CD14-positive monocyte (primary cell): ENCODE results near the gene ZFPM1. TPM values are rescaled to one million over a fixed set of nuclear protein-coding genes. Genes with fewer than 3 reads are reported as not detected.
A peak's percentile ranks its signal among the peaks of the same experiment; 100 is the strongest.

ENCODE experiments used
- DNase-seq, 3 donors: peaks; one replicate each; pipeline ENCODE4 v3.0.0-alpha.2; 2011 to 2022
- H2AFZ ChIP-seq: 2 replicates; pipeline ENCODE4 v1.6.0; 2012; ENCODE audit warnings: mild to moderate bottlenecking, low read depth, low read length, inconsistent platforms; ENCODE audit not compliant: insufficient read depth, poor library complexity, severe bottlenecking
- H3K27ac ChIP-seq, 2 donors: 1 replicate in 1 of 2; 2 replicates in 1 of 2; pipeline ENCODE4 v1.5.1; 2012 to 2013; ENCODE audit warnings: low read length in 2 of 2, control low read depth in 1 of 2, inconsistent platforms in 1 of 2, low read depth in 1 of 2, mild to moderate bottlenecking in 1 of 2
- H3K27me3 ChIP-seq, 2 donors: one replicate each; pipeline versions ENCODE4 v1.6.0 to v1.6.1; 2011 to 2013; ENCODE audit warnings: low read length in 2 of 2; ENCODE audit not compliant: control insufficient read depth in 2 of 2, insufficient read depth in 2 of 2
- H3K36me3 ChIP-seq, 2 donors: replicated peaks in 1 of 2; 1 replicate in 1 of 2; 2 replicates in 1 of 2; pipeline versions ENCODE4 v1.5.1 to v1.6.1; 2012 to 2013; ENCODE audit warnings: low read length in 2 of 2, control low read depth in 1 of 2, inconsistent platforms in 1 of 2, mild to moderate bottlenecking in 1 of 2; ENCODE audit not compliant: insufficient read depth in 2 of 2, control insufficient read depth in 1 of 2
- H3K4me1 ChIP-seq, 2 donors: 1 replicate in 1 of 2; 2 replicates in 1 of 2; pipeline versions ENCODE4 v1.5.1 to v1.6.1; 2012 to 2013; ENCODE audit warnings: low read length in 2 of 2, control low read depth in 1 of 2, inconsistent platforms in 1 of 2, mild to moderate bottlenecking in 1 of 2, moderate library complexity in 1 of 2; ENCODE audit not compliant: insufficient read depth in 2 of 2, control insufficient read depth in 1 of 2
- H3K4me2 ChIP-seq: replicated peaks from 2 replicates; pipeline ENCODE3; 2012; ENCODE audit warnings: low read length, moderate library complexity, mild to moderate bottlenecking; ENCODE audit not compliant: poor library complexity, severe bottlenecking; ENCODE audit errors: extremely low read depth
- H3K4me3 ChIP-seq, 3 experiments: fragments of 200-600 bp in 1 of 3; sonication (generic) in 1 of 3; replicated peaks in 1 of 3; 1 replicate in 2 of 3; 2 replicates in 1 of 3; pipeline ENCODE4 v1.5.1; 2011 to 2013; ENCODE audit warnings: low read length in 3 of 3, mild to moderate bottlenecking in 3 of 3, control low read depth in 2 of 3, low read depth in 2 of 3, inconsistent platforms in 1 of 3, moderate library complexity in 1 of 3
- H3K79me2 ChIP-seq: 2 replicates; pipeline ENCODE4 v1.6.0; 2012; ENCODE audit warnings: mild to moderate bottlenecking, control low read depth, inconsistent platforms, low read length, moderate library complexity; ENCODE audit not compliant: insufficient read depth
- H3K9ac ChIP-seq: 2 replicates; pipeline ENCODE4 v1.6.0; 2017; ENCODE audit warnings: low read length, mild to moderate bottlenecking; ENCODE audit not compliant: insufficient read depth, poor library complexity, severe bottlenecking
- H3K9me3 ChIP-seq, 2 donors: replicated peaks in 1 of 2; 1 replicate in 1 of 2; 2 replicates in 1 of 2; pipeline versions ENCODE4 v1.5.1 to v1.6.1; 2012 to 2013; ENCODE audit warnings: low read length in 2 of 2, control low read depth in 1 of 2; ENCODE audit not compliant: control insufficient read depth in 1 of 2, insufficient read depth in 1 of 2
- H4K20me1 ChIP-seq: 2 replicates; pipeline ENCODE4 v1.6.0; 2012; ENCODE audit warnings: mild to moderate bottlenecking, low read length, control low read depth, moderate library complexity; ENCODE audit not compliant: insufficient read depth
- H3K27ac Mint-ChIP-seq, 7 donors: one replicate each; pipeline ENCODE4 v1.8.0; 2020; ENCODE audit warnings: mild to moderate bottlenecking in 7 of 7, mixed read lengths in 7 of 7, moderate library complexity in 6 of 7, inconsistent platforms in 2 of 7
- H3K27me3 Mint-ChIP-seq, 3 donors: one replicate each; pipeline ENCODE4 v1.8.0; 2021 to 2022; ENCODE audit warnings: low read depth in 3 of 3, mild to moderate bottlenecking in 3 of 3, mixed read lengths in 3 of 3, moderate library complexity in 3 of 3, inconsistent platforms in 1 of 3
- H3K36me3 Mint-ChIP-seq, 2 donors: one replicate each; pipeline ENCODE4 v1.8.0; 2020; ENCODE audit warnings: mixed read lengths in 2 of 2, inconsistent platforms in 1 of 2, mild to moderate bottlenecking in 1 of 2
- H3K4me1 Mint-ChIP-seq: one replicate; pipeline ENCODE4 v1.8.0; 2020; ENCODE audit warnings: mild to moderate bottlenecking, mixed read lengths
- H3K4me3 Mint-ChIP-seq, 2 donors: one replicate each; pipeline ENCODE4 v1.8.0; 2020; ENCODE audit warnings: mild to moderate bottlenecking in 2 of 2, mixed read lengths in 2 of 2, moderate library complexity in 1 of 2
- H3K9me3 Mint-ChIP-seq, 7 donors: one replicate each; pipeline ENCODE4 v1.8.0; 2020 to 2022; ENCODE audit warnings: mixed read lengths in 7 of 7, mild to moderate bottlenecking in 6 of 7, moderate library complexity in 6 of 7, inconsistent platforms in 2 of 7
- CTCF ChIP-seq: fragments of 200-600 bp; IDR thresholded peaks from one replicate; pipeline ENCODE4 v1.8.0; 2022; ENCODE audit warnings: antibody characterized with exemption, mild to moderate bottlenecking
- WGBS: methylation state at CpG from one replicate; pipeline ENCODE4 v1.1.5; 2013; ENCODE audit warnings: missing lambda C conversion rate; ENCODE audit not compliant: insufficient coverage; 5-methylcytosine and 5-hydroxymethylcytosine counted together
- intact Hi-C, 2 donors: fragments of 100-400 bp; cut with micrococcal nuclease; formaldehyde crosslinking; loops; one replicate each; pipeline versions ENCODE4 v1.15.0 to v1.15.1; 2023
- polyA plus RNA-seq, 3 donors: library from polyadenylated mRNA; depleted of rRNA in 1 of 3; unstranded in 2 of 3; stranded (reverse) in 1 of 3; fragments of 300-500 nt in 2 of 3; fragments of >200 nt in 1 of 3; fragmentation: Illumina TruSeq in 2 of 3; gene quantifications; 1 replicate in 2 of 3; 2 replicates in 1 of 3; pipeline ENCODE4 v1.2.3, GENCODE V29; 2012 to 2021

The ZFPM1 gene
- polyA plus RNA-seq, 3 donors, result 0.04 to 0.19 (median 0.12) TPM

- H4K20me1 ChIP-seq, result peaks cover 5% of the 10 kb centered on the region
- peaks cover 27 to 43% of the 10 kb centered on the region in 2 donors for H3K27me3 ChIP-seq
- H2AFZ ChIP-seq, result no peak overlapping the region
- WGBS, result 94% methylated on average over 14 of the region's 20 CpGs
- H3K79me2 ChIP-seq, result no peaks in the 10 kb centered on the region
- H3K4me2 ChIP-seq, result no peak overlapping the region
- intact Hi-C loops, result no loop called here
- Mint-ChIP-seq H3K4me1 (peaks cover 19% of the 10 kb centered on the region), H3K27me3 (peaks cover 40 to 61% (median 46%) of the 10 kb centered on the region in 3 donors), H3K9me3 (peaks cover 0 to 18% (median 5%) of the 10 kb centered on the region in 7 donors), H3K27ac (no peak overlapping the region), H3K36me3 (no peaks in the 10 kb centered on the region), H3K4me3 (no peak overlapping the region)
- H3K9me3 ChIP-seq, result peaks cover 0 to 15% of the 10 kb centered on the region in 2 donors
- H3K4me3 ChIP-seq, result no peak overlapping the region
- H3K4me1 ChIP-seq, result peaks cover 24 to 30% of the 10 kb centered on the region in 2 donors
- TF ChIP-seq CTCF, result no peak
- DNase-seq, result no peak
- no peaks in the 10 kb centered on the region for H3K36me3 ChIP-seq
- no peak overlapping the region for H3K27ac ChIP-seq
- no peak overlapping the region for H3K9ac ChIP-seq
These were observed 5.1 kb downstream of the ZFPM1 start for GRCh38 chr16:88458039-88458772.

DNA sequence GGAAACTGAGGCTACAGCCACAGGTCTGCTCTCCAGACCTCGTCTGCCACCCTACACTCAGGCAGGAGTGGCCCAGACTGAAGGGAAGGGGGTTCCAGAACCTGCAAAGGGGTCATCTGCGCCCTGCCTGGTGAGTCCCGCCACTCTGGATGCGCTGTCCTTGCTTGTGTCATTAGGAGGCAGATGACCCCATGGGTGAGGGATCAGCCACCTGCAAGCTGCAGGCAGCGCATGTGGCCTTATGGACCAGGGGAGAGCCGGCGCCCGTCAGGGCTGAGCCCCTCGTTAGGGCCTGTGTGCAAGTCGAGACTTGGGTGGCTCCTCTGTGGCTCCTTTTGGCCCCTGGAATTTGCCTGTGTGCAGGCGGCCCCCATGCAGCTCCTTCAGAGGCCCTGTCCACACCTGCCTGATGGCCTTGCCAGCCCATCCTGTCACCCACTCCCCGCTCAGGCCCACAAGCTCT lies 5.7 kb downstream of the ZFPM1 start:
- Mint-ChIP-seq H3K4me3 (no peak overlapping the region), H3K4me1 (peaks cover 19% of the 10 kb centered on the region), H3K27ac (peak overlapping the region in 1 of 7 donors; percentile 50), H3K9me3 (peaks cover 0 to 17% (median 5%) of the 10 kb centered on the region in 7 donors), H3K27me3 (peaks cover 40 to 58% (median 46%) of the 10 kb centered on the region in 3 donors), H3K36me3 (no peaks in the 10 kb centered on the region)
- Histone ChIP-seq H3K4me3 (no peak overlapping the region), H4K20me1 (peaks cover 5% of the 10 kb centered on the region), H3K9me3 (peaks cover 0 to 15% of the 10 kb centered on the region in 2 donors), H3K27ac (no peak overlapping the region), H2AFZ (no peak overlapping the region), H3K4me1 (peaks cover 23 to 27% of the 10 kb centered on the region in 2 donors), H3K79me2 (no peaks in the 10 kb centered on the region), H3K27me3 (peaks cover 27 to 43% of the 10 kb centered on the region in 2 donors), H3K4me2 (no peak overlapping the region), H3K36me3 (no peaks in the 10 kb centered on the region), H3K9ac (no peak overlapping the region)
- no peak for DNase-seq
- TF ChIP-seq CTCF, result no peak
- WGBS, result 94% methylated on average over 11 of the region's 12 CpGs
- intact Hi-C loops, result no loop called here
